IPS DF 6.9 (cell line): ENCODE data around the gene KCNQ1OT1.

Experiments used
- DNase-seq: peaks from one replicate; pipeline ENCODE4 v3.0.0-alpha.2; 2013; ENCODE audit warnings: low read depth, low spot score
- H3K27ac ChIP-seq: one replicate; pipeline ENCODE4 v1.5.1; 2013; ENCODE audit warnings: low read length, control low read depth
- H3K27me3 ChIP-seq: 2 replicates; pipeline ENCODE4 v1.6.1; 2013; ENCODE audit warnings: mild to moderate bottlenecking, low read length; ENCODE audit not compliant: control insufficient read depth, insufficient read depth
- H3K36me3 ChIP-seq: 2 replicates; pipeline ENCODE4 v1.6.1; 2013; ENCODE audit warnings: low read length; ENCODE audit not compliant: control insufficient read depth, insufficient read depth
- H3K4me1 ChIP-seq: 2 replicates; pipeline ENCODE4 v1.6.1; 2013; ENCODE audit warnings: low read length; ENCODE audit not compliant: control insufficient read depth, insufficient read depth
- H3K4me3 ChIP-seq: 2 replicates; pipeline ENCODE4 v1.5.1; 2013; ENCODE audit warnings: mild to moderate bottlenecking, low read length
- H3K9me3 ChIP-seq: 2 replicates; pipeline ENCODE4 v1.6.1; 2013; ENCODE audit warnings: low read length, inconsistent platforms; ENCODE audit not compliant: control insufficient read depth, insufficient read depth
- WGBS: extraction: QIAGEN DNeasy Blood & Tissue Kit; methylation state at CpG from one replicate; pipeline ENCODE4 v1.1.7; 2013; ENCODE audit warnings: mixed read lengths, missing lambda C conversion rate; ENCODE audit not compliant: insufficient read length, insufficient coverage; 5-methylcytosine and 5-hydroxymethylcytosine counted together

The KCNQ1OT1 gene

GRCh38 chr11:2574553-2575535 is 125.0 kb downstream of the KCNQ1OT1 start:
- no peaks in the 10 kb centered on the region for H3K9me3 ChIP-seq

GRCh38 chr11:2574043-2574552 is 125.7 kb downstream of the KCNQ1OT1 start:
- Histone ChIP-seq H3K27me3 (peaks cover 9% of the 10 kb centered on the region; the same call in 1 of the 2 replicates), H3K27ac (no peak overlapping the region), H3K4me1 (peaks cover 1% of the 10 kb centered on the region; the same call in 1 of the 2 replicates), H3K9me3 (no peaks in the 10 kb centered on the region), H3K4me3 (no peak overlapping the region), H3K36me3 (no peaks in the 10 kb centered on the region; the same call in 1 of the 2 replicates)
- no peak for DNase-seq
- WGBS: no CpG with 5 or more reads among the region's 22 CpGs

More at GRCh38 chr11:2574553-2575535, 125.0 kb downstream of the KCNQ1OT1 start:
- DNase-seq: no peak
- no peaks in the 10 kb centered on the region; the same call in 1 of the 2 replicates for H3K36me3 ChIP-seq
- no peak overlapping the region for H3K4me3 ChIP-seq
- no CpG with 5 or more reads among the region's 45 CpGs for WGBS
- H3K27ac ChIP-seq: no peak overlapping the region
- H3K27me3 ChIP-seq: peaks cover 8% of the 10 kb centered on the region; the same call in 1 of the 2 replicates
- peaks cover 4% of the 10 kb centered on the region; the same call in 1 of the 2 replicates for H3K4me1 ChIP-seq

GRCh38 chr11:2573240-2574042 is 126.4 kb downstream of the KCNQ1OT1 start:
- H3K36me3 ChIP-seq: no peaks in the 10 kb centered on the region; the same call in 1 of the 2 replicates
- H3K27me3 ChIP-seq: peaks cover 9% of the 10 kb centered on the region; the same call in 1 of the 2 replicates
- peaks cover 1% of the 10 kb centered on the region; the same call in 1 of the 2 replicates for H3K4me1 ChIP-seq
- DNase-seq: no peak
- no peaks in the 10 kb centered on the region for H3K9me3 ChIP-seq
- H3K27ac ChIP-seq: no peak overlapping the region
- H3K4me3 ChIP-seq: no peak overlapping the region
- no CpG with 5 or more reads among the region's 28 CpGs for WGBS

- Histone ChIP-seq H3K27me3 (peaks cover 9% of the 10 kb centered on the region; the same call in 1 of the 2 replicates), H3K4me3 (no peak overlapping the region), H3K27ac (no peak overlapping the region), H3K4me1 (peaks cover 1% of the 10 kb centered on the region; the same call in 1 of the 2 replicates), H3K9me3 (no peaks in the 10 kb centered on the region), H3K36me3 (no peaks in the 10 kb centered on the region; the same call in 1 of the 2 replicates)
- no peak for DNase-seq
- WGBS: no CpG with 5 or more reads among the region's 33 CpGs
Measured at GRCh38 chr11:2572491-2573239, 127.1 kb downstream of the KCNQ1OT1 start.

- Histone ChIP-seq H3K4me3 (no peak overlapping the region), H3K27me3 (peaks cover 11% of the 10 kb centered on the region; the same call in 1 of the 2 replicates), H3K9me3 (no peaks in the 10 kb centered on the region), H3K27ac (no peak overlapping the region), H3K4me1 (no peaks in the 10 kb centered on the region), H3K36me3 (no peaks in the 10 kb centered on the region; the same call in 1 of the 2 replicates)
- WGBS: no CpG with 5 or more reads among the region's 23 CpGs
- no peak for DNase-seq
Measured at GRCh38 chr11:2571598-2572281, 128.1 kb downstream of the KCNQ1OT1 start.

- H3K4me3 ChIP-seq: no peak overlapping the region
- no peak overlapping the region for H3K27ac ChIP-seq
- H3K4me1 ChIP-seq: no peaks in the 10 kb centered on the region
- no peaks in the 10 kb centered on the region; the same call in 1 of the 2 replicates for H3K36me3 ChIP-seq
- no peaks in the 10 kb centered on the region for H3K9me3 ChIP-seq
- no CpG with 5 or more reads among the region's 25 CpGs for WGBS
- DNase-seq: no peak
- H3K27me3 ChIP-seq: peaks cover 13% of the 10 kb centered on the region; the same call in 1 of the 2 replicates
Measured at GRCh38 chr11:2570841-2571597, 128.8 kb downstream of the KCNQ1OT1 start.

GRCh38 chr11:2570211-2570811 is 129.5 kb downstream of the KCNQ1OT1 start:
- no peak overlapping the region for H3K27ac ChIP-seq
- H3K9me3 ChIP-seq: no peaks in the 10 kb centered on the region
- no peak for DNase-seq
- no peaks in the 10 kb centered on the region; the same call in 1 of the 2 replicates for H3K36me3 ChIP-seq
- peaks cover 17% of the 10 kb centered on the region; the same call in 1 of the 2 replicates for H3K27me3 ChIP-seq
- no CpG with 5 or more reads among the region's 26 CpGs for WGBS
- H3K4me1 ChIP-seq: no peaks in the 10 kb centered on the region
- H3K4me3 ChIP-seq: no peak overlapping the region

- H3K4me3 ChIP-seq: no peak overlapping the region
- H3K36me3 ChIP-seq: no peaks in the 10 kb centered on the region; the same call in 1 of the 2 replicates
- H3K4me1 ChIP-seq: no peaks in the 10 kb centered on the region
- no peak for DNase-seq
- peaks cover 17% of the 10 kb centered on the region; the same call in 1 of the 2 replicates for H3K27me3 ChIP-seq
- no peaks in the 10 kb centered on the region for H3K9me3 ChIP-seq
- H3K27ac ChIP-seq: no peak overlapping the region
- no CpG with 5 or more reads among the region's 10 CpGs for WGBS
Measured at GRCh38 chr11:2569731-2570210, 130.0 kb downstream of the KCNQ1OT1 start.
